Stimulated activated CD4-positive, alpha-beta T cell treated with anti-CD3 and anti-CD28 coated beads, Interleukin-4, amount 100 ng/mL, for 48 hours (primary cell): ENCODE results near the gene NLGN1.

Experiments
- DNase-seq, 2 donors: peaks; one replicate each; pipeline ENCODE4 v3.0.0-alpha.2; 2020; ENCODE audit warnings: low read depth in 2 of 2

The NLGN1 gene

DNA sequence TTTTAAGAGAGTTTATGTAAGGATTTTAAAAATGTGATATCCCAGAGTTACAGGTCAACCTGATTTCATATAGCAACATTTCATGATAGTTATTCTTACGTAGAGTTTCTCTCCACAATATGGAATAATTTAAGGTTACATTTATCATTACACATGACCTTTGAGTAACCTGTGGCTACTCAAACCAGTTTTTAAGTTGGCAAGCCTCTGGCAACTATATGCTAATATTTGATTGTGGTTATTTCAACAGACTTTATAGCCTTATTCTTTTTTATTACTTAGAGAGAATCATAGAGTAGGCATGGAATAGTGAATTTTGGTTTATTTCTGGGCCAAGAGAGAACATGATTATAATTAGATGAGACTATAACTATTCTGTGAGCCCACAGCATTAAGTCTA, 504.9 kb downstream of the NLGN1 start:
- no peak for DNase-seq

DNA sequence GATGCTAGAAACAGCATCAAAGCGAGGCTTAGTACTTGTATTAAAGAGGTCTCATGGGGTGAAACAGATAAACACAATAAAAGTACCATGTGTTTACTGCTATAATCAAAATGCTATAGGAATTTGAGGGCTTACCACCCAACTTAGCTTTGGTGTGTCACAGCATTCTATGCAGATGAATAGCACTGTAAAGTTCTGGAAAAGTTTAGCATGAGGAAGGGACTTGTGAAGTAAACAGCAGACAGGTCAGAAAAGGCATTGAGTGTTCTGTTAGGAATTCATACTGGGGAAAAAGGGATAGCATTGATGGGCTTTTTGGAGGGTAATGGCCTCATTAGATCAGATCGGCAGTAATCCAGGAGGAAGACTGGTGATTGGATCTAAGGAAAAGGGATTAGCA, 505.3 kb downstream of the NLGN1 start:
- DNase-seq, result no peak

DNA sequence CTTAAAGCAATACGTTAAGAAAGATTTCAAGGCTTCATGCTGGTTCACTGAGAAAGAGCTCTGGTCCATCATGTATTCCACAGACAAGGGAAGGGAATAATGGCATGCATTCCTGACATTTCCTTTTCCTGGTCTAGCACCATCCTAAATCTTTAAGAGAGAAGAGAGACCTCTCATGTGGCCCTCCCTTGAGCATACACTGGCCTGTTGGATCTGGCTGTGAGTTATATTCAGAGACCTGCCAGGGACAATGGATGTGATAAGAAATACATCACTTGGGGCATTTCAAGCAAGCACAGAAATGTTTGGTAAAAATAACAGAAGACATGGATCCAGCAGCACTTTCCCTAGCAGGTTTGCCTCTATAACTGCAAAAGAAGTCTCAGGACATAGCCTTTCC, 507.8 kb downstream of the NLGN1 start:
- no peak for DNase-seq

DNA sequence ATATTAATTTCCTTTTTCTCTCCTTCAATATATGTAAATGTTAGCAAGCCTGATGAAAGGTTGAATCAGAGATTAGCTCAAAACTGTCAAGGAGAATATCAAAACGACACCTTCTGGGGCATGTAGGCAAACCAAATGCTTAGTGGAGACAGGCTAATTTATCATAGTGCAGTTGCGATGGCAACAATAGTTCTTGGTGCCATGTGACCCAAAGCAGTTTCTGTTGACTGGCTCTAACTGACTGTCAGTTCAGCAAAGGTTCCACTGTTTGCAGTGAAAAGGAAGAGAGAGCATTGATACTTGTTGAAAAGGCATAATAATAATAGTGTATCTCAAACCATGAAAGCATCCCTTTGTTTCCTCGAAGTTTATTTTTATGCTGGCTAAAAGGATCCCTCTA, 513.9 kb downstream of the NLGN1 start:
- DNase-seq, result no peak

DNA sequence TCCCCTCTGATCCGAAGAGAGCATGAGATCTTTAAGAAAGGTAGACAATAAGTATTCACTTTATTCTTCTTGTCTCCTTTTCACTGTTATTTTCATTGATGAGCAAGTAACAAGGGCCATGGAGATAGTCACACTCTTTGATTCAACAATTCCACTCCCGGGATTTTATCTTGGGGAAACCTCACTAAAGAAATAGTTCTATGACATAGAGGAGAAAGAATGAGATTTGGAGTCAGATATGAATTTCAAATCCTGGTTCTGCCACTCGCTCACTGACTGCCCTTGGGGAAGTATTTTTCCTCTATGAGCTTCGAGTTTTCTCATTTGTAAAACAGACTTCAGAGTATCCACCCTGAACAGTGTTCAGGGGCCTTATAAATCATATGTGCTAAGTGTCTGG, 514.6 kb downstream of the NLGN1 start:
- no peak for DNase-seq

DNA sequence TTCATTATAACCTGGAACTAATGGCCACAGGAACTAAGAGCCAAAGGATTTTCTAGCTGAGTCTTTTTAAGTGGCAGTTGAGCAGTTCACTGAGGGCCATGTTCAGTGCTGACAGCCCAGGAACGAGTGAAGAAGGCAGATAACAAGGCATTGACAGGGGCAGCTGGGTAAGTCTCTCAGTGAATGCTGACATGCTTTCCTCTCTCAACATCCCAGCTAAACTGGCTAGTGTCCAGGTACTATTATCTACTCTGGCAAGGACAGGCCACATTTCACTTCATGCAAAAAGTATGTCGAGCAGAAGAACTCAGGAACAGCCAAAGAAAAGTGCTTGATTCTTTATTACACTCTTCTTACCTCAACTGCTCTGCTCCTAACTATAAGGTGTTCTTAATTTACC, 515.9 kb downstream of the NLGN1 start:
- no peak for DNase-seq

DNA sequence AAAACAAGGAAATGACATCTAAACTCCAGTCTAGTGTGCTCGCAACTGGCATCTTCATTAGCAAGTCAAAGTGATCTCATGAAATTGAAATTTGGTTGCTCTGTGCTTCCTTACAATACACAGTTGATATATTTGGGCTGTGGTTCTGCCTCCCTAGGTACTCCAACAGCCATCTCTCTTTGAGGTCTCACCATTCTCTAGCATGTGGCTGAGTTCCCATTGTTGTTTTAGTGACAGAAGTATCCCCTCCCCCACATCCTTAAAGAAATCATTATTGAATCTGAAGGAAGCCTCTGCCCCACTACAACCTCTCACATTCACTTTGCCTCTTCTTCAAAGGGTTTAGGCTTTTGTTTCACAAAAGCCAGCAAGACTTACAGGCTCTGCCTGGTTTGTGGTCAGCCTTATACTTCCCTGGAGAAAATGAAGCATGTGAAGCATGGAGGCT, 516.5 kb downstream of the NLGN1 start:
- no peak for DNase-seq

DNA sequence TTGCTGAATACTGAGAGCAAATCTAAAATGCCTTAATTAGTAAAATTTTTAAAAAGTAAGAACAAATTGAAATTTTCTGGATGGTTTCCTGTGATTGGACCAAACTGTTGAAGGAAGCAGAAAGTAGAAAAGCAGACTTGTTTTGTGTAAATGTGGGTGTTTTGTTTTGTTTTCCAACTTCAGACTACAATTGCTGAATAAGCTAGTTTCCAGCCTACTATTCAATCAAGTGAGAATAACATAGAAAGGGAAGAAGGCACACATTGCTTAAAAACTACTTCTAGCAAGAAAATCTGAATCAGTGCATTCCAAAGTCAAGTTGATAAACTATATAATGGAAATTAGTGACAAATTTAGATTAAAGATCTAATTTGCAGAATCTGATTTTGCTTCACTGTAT, 519.3 kb downstream of the NLGN1 start:
- no peak for DNase-seq

DNA sequence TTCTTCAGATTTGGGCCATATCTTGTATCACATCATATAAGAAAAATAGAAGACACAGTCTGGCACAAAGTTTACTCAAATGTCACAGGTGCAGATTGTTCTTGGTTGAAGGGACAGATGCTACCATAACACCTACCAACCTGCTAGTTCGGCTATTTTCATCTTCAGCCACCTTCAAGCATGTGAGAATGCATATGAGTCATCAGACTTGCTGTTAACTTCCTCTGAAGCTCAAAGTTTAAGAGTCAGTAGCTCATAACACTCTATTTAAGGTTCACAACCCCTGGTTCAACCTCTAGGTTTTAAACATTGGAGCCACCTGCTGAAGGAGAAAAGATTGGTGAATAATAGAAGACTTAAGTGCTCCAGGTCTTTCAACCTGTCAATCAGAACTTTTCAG, 522.8 kb downstream of the NLGN1 start:
- no peak for DNase-seq

DNA sequence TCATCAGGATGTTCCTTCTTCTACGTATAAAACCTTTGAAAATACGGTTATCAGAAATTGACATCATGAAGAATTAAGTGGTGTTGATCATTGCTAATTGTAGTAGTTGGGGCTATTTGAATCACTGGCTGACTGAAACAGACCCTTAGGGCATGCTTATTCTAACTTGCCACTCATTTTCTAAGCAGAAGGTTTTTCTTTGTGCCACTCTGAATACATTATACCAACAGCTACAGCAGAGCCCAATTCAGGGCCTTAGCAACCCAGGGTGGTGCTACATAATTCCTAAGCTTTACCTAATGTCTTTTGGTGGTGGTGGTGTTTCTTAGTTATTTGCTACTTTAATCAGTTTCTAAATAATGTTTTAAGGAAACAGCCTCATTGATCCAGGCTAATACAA, 524.2 kb downstream of the NLGN1 start:
- no peak for DNase-seq

DNA sequence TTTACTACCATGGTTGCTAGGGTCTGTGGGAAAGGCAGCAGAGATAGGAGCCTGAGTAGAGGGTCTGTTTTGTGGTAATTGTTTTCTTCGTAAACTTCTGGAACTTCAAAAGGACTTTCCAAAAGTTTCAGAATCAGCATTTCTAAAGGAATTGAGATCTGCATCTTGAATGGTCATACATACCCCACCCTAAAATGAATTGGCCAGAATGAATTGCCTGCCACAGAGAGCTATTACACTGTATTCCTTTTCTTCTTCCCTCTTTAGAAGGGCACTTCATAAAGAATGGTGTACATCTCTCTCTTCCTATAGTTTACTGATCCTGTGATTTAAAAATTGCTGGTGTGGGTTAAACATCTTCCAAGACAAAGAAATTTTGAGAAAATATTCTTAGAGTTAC, 525.7 kb downstream of the NLGN1 start:
- DNase-seq, result no peak

DNA sequence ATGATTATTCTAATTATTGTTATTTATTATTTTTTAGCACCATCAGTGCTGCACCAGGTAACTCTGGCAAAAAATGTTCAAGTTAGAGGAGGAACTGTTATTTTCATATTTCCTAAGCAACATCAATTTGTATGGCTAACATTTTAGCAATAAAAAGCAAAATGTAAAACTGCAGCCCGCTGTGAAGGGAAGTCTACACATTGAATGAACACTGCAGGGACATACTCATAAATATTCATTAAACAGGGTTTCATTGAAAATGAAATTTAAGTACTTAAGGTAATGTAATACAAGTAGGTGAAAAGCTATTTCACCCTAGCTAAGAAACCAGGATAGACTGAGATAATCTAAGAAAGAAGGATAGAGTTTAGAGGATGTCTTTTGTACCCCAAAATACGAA, 532.7 kb downstream of the NLGN1 start:
- DNase-seq, result no peak

DNA sequence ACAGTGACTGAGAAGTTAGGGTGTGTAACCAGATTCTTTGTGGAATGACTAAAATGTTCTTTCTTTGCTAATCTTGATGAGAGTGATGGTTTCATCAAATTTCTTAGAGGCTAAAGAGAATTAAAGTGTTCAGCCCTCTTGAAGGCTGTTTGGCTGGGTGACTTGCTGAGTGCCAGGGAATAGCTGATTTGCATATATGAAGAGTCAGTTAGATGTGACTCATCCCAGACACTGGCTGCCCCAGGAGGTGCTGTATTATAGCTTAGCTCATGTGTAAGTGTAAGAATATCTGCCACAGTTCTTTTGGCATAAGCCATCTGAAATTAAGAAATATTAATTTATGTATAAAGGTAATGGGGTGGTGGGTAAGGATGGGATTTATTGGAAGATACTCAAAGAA, 535.1 kb downstream of the NLGN1 start:
- DNase-seq, result no peak

DNA sequence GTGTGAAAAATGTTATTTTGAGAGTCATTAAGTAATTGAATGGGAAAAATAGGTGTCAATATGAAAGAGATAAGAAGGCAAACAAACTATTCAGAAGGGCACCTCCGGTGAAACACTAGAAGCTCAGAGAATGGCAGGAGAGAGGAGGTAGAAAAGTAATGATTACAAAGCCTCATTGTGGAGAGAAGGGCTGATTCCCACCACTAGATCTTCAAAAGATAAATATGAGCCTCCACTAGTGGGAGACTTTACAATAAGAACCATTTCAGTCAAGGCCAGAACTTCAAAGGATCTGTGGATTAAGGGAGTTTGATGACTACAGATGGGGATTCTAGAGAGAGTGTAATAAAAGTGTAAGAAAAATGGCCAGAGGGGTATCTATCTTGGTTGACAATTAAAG, 535.6 kb downstream of the NLGN1 start:
- no peak for DNase-seq

DNA sequence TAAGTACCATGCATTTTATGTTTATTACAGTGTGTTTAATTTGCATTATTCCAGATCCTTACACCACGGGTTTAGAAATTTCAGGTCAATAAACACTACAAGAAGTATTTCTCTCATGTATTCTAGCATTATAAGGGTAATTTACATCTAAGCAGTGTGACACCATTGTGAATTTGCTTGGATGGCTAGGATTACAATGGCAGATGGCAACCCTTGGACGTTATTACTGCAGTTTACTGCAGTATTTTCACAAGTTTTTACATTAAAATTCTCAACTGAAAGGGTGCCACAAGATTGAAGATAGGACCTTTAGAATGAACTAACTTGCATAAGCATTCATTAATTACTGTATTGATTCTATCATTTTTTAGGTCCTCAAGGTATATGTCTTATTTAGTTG, 538.8 kb downstream of the NLGN1 start:
- DNase-seq, result no peak

DNA sequence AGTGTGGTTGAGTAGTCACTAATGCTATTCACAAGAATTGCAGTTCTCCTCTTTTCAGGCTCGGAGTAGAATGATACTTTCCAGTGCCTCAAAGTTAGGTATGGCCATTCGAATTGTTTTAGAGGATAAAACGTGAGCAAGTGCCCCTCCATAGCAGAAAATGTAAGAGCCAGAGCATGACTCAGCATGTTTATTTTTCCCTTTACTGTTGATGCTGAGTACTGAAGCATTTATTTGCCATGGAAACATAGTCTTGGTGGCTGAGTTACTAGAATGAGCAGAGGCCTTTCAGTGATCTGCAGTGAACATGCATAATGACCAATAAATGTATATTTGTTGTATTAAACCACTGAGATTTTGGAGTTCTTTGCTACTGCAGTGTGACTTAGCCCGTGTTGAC, 540.6 kb downstream of the NLGN1 start:
- no peak for DNase-seq

DNA sequence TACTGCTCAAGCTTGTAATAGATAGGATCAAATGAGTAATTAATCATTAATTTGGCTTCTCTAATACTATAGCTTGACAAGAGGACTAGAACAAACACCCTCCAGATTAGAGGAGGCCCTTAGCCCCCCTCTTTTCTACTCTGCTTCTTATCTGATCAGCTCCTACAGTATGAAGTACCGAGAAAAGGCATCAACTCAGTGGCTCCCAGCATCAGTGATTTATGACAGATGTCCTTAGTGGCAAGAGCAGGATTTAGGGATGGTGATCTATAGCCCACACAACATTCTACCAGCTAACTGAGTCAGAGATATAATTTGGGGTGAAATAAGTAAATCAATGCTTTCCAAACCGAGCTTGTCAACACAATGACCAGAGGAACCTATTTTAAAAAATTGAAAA, 541.1 kb downstream of the NLGN1 start:
- no peak for DNase-seq

DNA sequence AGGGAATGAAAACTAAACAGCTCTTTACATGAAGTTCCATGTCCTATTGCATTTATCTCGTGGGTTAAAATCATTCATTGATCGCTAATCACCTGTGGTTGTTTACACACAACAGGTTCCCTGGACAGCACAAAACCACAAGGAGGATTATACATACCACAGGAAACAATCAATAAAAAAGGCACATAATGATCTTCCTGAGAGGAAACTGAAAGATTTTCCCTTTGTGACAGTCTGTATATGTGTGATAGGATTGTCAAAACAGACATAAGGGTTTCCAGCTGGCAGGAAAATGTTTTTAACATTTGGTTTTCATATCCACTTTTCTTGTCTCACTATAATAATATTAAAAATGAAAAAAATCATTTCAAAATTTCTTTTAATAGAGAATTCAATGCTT, 541.8 kb downstream of the NLGN1 start:
- DNase-seq, result no peak

DNA sequence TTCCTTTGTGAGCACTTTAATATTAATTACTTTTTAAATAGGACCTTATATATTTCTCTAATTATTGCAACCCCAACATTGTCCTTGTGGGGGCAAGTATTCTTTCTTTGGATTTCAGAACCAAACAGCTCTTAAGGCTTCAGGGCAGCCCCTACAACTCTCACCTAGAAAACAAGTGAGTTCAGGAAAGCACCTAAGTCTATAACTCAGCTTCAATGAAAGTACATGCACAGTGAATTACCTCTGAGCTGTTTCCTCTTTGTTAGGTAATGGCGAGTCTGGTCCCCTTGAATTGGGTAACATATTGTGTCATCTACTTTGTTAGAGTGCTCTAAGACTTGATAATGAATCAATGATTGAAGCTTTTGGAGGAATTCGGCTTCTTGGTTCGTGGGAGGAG, 545.7 kb downstream of the NLGN1 start:
- DNase-seq, result no peak

DNA sequence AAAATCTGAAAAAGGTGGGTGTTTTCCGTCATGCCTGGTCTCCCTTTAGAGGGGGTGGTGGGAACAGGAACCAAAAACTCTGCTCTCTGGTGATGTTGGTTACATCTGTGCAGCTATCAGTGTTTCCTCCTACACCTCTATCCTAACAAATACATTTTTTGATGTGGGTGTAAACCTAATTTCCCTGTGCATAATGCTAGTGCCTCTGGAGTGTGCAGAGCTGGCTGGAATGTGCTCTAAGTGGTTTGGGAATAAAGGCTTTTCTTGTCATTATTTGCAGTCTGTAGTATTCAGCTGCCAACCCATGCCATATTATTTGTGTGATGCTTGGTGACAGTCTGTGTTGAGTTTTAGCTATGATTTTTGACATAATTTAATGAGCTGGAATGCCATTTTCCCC, 547.6 kb downstream of the NLGN1 start:
- DNase-seq, result no peak

DNA sequence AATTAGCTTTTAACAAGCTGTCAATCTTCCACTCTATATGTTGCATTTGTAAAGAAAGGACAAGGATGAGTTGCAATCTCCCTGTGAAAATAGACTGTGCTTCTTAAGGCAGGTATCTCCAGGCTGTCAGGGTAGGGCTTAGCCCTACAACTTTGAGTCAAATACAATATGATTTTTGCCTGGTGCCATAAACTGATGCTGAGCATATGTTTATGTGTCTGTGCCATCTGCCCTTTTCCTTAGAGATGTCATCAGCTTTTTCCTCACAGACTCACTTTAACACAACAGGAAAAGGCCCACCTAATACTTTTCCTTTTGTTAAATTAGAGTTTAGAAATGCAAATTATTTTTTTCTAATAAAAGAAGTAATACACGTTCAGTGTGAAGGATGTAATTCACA, 548.3 kb downstream of the NLGN1 start:
- no peak for DNase-seq

DNA sequence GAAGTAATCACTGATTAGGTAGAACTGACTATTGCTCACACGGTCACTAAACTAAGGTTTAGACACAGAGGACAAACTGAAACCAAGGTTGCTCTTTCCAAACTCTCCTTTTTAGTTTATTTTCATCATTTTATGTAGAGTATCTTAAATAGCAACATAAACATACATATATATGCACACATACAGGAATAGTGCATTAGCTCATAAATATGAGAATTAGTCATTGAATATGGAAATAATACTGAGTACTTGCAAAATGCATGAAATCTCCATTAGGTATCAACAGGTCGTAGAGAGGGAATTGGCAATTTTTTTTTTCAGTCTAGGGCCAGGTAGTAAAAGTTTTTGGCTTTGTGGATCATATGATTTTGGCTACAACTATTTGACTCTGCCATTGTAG, 557.1 kb downstream of the NLGN1 start:
- DNase-seq, result no peak

DNA sequence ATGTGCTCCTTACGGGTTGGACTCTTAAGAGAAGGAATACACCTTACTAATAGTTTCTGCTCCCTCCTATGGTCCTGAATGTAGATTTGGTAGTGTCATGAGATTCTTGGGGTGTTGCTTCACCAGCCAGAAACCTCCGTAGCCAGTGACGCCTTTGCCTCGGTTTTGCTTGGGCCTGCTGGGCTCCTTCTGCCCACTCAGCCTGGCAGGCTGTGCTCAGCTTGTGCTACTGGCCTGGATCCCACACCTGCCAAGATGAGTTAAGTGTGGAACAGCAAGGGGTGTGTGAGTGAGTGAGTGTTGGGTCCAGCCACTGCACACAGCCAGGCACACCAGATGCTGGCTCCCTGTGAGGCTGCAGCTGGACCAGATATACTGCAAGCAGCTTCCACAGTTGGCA, 560.1 kb downstream of the NLGN1 start:
- DNase-seq, result no peak

DNA sequence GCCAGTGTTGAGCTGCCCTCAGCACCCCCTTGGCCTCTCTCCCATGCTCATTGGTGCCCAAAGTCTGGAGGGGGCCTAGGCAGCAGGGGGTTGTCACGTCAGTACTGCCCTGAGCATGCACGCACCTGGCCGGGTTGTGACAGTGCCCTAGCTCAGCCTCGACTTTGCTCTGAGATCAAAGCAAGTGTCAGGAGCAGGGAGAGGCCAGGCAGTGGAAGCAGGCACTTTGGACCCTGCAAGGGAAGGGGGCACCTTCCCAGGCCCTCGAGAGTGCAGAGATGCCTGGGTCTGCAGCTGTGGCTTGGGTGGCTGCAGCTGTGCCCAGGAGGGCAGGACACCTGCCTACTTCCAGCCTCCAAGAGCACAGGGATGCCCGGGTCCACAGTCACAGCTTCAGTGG, 561.3 kb downstream of the NLGN1 start:
- DNase-seq, result no peak

DNA sequence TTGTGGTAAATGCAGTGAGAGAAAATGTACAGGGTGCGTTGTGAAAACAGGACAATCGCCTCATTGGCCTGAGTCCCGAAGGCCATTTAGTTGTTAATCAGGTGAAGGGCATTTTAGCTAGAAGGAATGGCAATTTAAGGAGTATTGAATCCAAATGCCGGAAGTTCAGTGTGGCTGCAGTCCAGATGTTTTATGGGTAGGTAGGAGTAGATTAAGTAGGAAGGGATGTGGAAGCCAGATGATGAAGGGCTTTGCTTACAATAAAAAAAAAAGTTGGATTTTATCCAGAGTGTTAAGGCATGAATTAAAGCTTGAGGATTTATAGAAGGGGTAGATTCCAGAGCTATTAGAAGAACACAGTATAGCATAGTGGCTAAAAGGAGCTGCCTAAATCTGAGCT, 572.7 kb downstream of the NLGN1 start:
- no peak for DNase-seq
